ENCODE data around the gene NDEL1.
A peak's percentile ranks its signal among the peaks of the same experiment; 100 is the strongest.

Gene NDEL1

GRCh38 chr17:8481089-8481488 is 45.4 kb downstream of the NDEL1 start:
- peak; percentile 41 for DNase-seq (ENCODE audit: low read depth)
- TF ChIP-seq CTCF (IDR thresholded peaks at IDR 0.05; ENCODE audit: insufficient read depth, low read depth, low read length, missing control alignments) = no peak
- no peak overlapping the region for H3K4me3 ChIP-seq (ENCODE audit: low read length)

GRCh38 chr17:8481703-8482102 is 46.0 kb downstream of the NDEL1 start:
- TF ChIP-seq CTCF (IDR thresholded peaks at IDR 0.05; ENCODE audit: insufficient read depth, low read depth, low read length, missing control alignments) = no peak
- H3K4me3 ChIP-seq (ENCODE audit: low read length) = no peak overlapping the region
- DNase-seq (ENCODE audit: low read depth) = no peak

GRCh38 chr17:8482546-8482945 is 46.9 kb downstream of the NDEL1 start:
- DNase-seq (ENCODE audit: low read depth) = no peak
- no peak for TF ChIP-seq CTCF (IDR thresholded peaks at IDR 0.05; ENCODE audit: insufficient read depth, low read depth, low read length, missing control alignments)
- H3K4me3 ChIP-seq (ENCODE audit: low read length) = no peak overlapping the region

GRCh38 chr17:8484465-8484864 is 48.8 kb downstream of the NDEL1 start:
- TF ChIP-seq CTCF (IDR thresholded peaks at IDR 0.05; ENCODE audit: insufficient read depth, low read depth, low read length, missing control alignments) = no peak
- no peak overlapping the region for H3K4me3 ChIP-seq (ENCODE audit: low read length)
- DNase-seq (ENCODE audit: low read depth) = no peak

- no peak for DNase-seq (ENCODE audit: low read depth)
- no peak for TF ChIP-seq CTCF (IDR thresholded peaks at IDR 0.05; ENCODE audit: insufficient read depth, low read depth, low read length, missing control alignments)
- H3K4me3 ChIP-seq (ENCODE audit: low read length) = no peak overlapping the region
These were observed 49.8 kb downstream of the NDEL1 start for GRCh38 chr17:8485491-8485890.

GRCh38 chr17:8487130-8487645 is 51.5 kb downstream of the NDEL1 start:
- DNase-seq (ENCODE audit: low read depth) = no peak
- H3K4me3 ChIP-seq (ENCODE audit: low read length) = no peak overlapping the region
- no peak for TF ChIP-seq CTCF (IDR thresholded peaks at IDR 0.05; ENCODE audit: insufficient read depth, low read depth, low read length, missing control alignments)

- no peak for DNase-seq (ENCODE audit: low read depth)
- TF ChIP-seq CTCF (IDR thresholded peaks at IDR 0.05; ENCODE audit: insufficient read depth, low read depth, low read length, missing control alignments) = no peak
- H3K4me3 ChIP-seq (ENCODE audit: low read length) = no peak overlapping the region
These were observed 52.1 kb downstream of the NDEL1 start for GRCh38 chr17:8487743-8488142.
